Type B pancreatic cell (in vitro differentiated cells): ENCODE results near the gene NRCAM. TPM values are rescaled to one million over a fixed set of nuclear protein-coding genes. Genes with fewer than 3 reads are reported as not detected.

Experiments used
- DNase-seq: peaks from one replicate; pipeline ENCODE4 v3.0.0; 2021; ENCODE audit warnings: mixed read lengths; ENCODE audit not compliant: unreplicated experiment; ENCODE audit errors: extremely low spot score
- H3K27ac Mint-ChIP-seq: 2 replicates; pipeline ENCODE4 v1.8.0; 2021; ENCODE audit warnings: mild to moderate bottlenecking, mixed read lengths
- H3K27me3 Mint-ChIP-seq: 2 replicates; pipeline ENCODE4 v1.8.0; 2021; ENCODE audit warnings: mixed read lengths
- H3K36me3 Mint-ChIP-seq: 2 replicates; pipeline ENCODE4 v1.8.0; 2021; ENCODE audit warnings: mixed read lengths
- H3K4me1 Mint-ChIP-seq: one replicate; pipeline ENCODE4 v1.8.0; 2021; ENCODE audit warnings: mixed read lengths; ENCODE audit not compliant: unreplicated experiment
- H3K4me3 Mint-ChIP-seq: 2 replicates; pipeline ENCODE4 v1.8.0; 2021; ENCODE audit warnings: mild to moderate bottlenecking, mixed read lengths
- H3K9me3 Mint-ChIP-seq: 2 replicates; pipeline ENCODE4 v1.8.0; 2021; ENCODE audit warnings: mixed read lengths
- CTCF ChIP-seq: fragments of 200-600 bp; sonication (generic); conservative IDR thresholded peaks from 2 replicates; pipeline ENCODE4 v1.5.0; 2021; ENCODE audit warnings: antibody characterized with exemption, mild to moderate bottlenecking
- total RNA-seq: library from RNA; stranded (reverse); gene quantifications from 2 replicates; pipeline ENCODE4 v1.2.1, GENCODE V29; 2021; ENCODE audit warnings: low replicate concordance

Gene NRCAM
- total RNA-seq, 1 donor from 2014 or later, result 41.0 TPM

- TF ChIP-seq CTCF, result peak; percentile 59
- H3K4me3 Mint-ChIP-seq, result no peak overlapping the region
- no peaks in the 10 kb centered on the region for H3K36me3 Mint-ChIP-seq
- no peak for DNase-seq
- H3K27ac Mint-ChIP-seq, result no peak overlapping the region
- peaks cover 4% of the 10 kb centered on the region for H3K4me1 Mint-ChIP-seq
- H3K27me3 Mint-ChIP-seq, result no peaks in the 10 kb centered on the region
- no peaks in the 10 kb centered on the region for H3K9me3 Mint-ChIP-seq
Observed at GRCh38 chr7:108109221-108109908, 346.9 kb downstream of the NRCAM start.

- DNase-seq, result no peak
- Mint-ChIP-seq H3K27ac (no peak overlapping the region), H3K36me3 (no peaks in the 10 kb centered on the region), H3K27me3 (no peaks in the 10 kb centered on the region), H3K4me1 (peaks cover 8% of the 10 kb centered on the region), H3K9me3 (no peaks in the 10 kb centered on the region), H3K4me3 (no peak overlapping the region)
- no peak for TF ChIP-seq CTCF
Observed at GRCh38 chr7:108108131-108108530, 348.1 kb downstream of the NRCAM start.

DNA sequence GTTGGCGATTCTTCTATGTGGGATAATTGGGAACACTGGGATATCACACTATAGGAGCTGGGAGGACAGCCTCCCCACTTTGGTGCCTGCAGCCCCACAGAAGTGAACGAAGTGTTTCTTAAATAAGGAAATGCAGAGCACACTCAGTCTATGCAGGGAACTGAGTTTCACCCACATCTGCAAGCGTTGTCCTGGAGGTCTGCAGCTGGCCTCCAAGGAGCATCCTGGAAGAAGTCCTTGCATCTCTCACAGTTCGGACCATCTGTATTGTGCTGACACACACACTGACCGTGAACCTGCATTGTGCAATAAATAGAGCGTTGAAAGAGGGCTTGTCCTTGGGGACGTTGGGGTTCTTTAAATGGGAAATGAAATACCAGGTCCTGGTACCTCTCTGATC is 351.9 kb downstream of the NRCAM start:
- DNase-seq, result no peak
- Mint-ChIP-seq H3K4me1 (peaks cover 7% of the 10 kb centered on the region), H3K27me3 (no peaks in the 10 kb centered on the region), H3K4me3 (no peak overlapping the region), H3K27ac (no peak overlapping the region), H3K36me3 (no peaks in the 10 kb centered on the region), H3K9me3 (no peaks in the 10 kb centered on the region)
- no peak for TF ChIP-seq CTCF

DNA sequence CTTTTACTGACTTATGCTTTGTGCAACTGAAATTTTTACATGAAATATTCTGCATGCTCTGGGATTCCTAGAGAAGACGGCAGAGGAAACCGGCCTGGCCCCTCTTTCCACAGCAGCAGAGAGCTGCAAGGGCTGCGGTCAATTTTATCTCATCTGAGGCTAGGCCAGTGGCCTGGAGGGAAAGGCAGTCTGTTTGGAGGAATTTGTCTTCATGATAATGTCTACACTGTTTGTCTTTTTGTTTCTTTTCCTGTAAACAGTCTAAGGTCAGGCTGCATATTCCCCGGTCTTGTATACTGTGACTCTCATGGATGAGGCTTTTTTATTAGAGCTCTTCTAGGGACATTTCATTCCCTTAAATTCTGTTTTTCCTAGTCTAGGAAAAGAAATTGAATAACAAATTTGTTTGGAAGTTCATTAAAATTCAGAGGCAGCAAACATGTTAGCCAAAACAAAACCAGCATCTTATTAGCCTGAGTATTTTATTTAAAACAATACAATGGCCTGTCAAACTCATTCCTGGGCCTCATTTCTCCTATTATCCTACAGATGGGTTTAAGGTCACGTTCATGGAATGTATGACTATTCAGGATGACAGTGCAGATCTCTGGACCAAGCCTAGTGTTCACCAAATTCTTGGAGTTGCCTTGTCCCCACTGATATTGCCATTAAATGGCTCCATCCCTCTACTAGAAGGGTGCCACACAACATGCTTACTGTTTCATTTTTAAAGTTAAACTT is 352.5 kb downstream of the NRCAM start:
- H3K27me3 Mint-ChIP-seq, result no peaks in the 10 kb centered on the region
- no peaks in the 10 kb centered on the region for H3K36me3 Mint-ChIP-seq
- TF ChIP-seq CTCF, result no peak
- H3K4me1 Mint-ChIP-seq, result peaks cover 9% of the 10 kb centered on the region
- no peak overlapping the region for H3K27ac Mint-ChIP-seq
- H3K9me3 Mint-ChIP-seq, result peaks cover 4% of the 10 kb centered on the region
- no peak overlapping the region for H3K4me3 Mint-ChIP-seq
- no peak for DNase-seq

- Mint-ChIP-seq H3K27ac (no peak overlapping the region), H3K27me3 (no peaks in the 10 kb centered on the region), H3K4me1 (peaks cover 9% of the 10 kb centered on the region), H3K36me3 (no peaks in the 10 kb centered on the region), H3K9me3 (peaks cover 4% of the 10 kb centered on the region), H3K4me3 (no peak overlapping the region)
- no peak for DNase-seq
- no peak for TF ChIP-seq CTCF
Observed at GRCh38 chr7:108102671-108103312, 353.4 kb downstream of the NRCAM start.
